Endodermal cell (in vitro differentiated cells): ENCODE data around the gene TTLL1. TPM values are rescaled to one million over a fixed set of nuclear protein-coding genes. Genes with fewer than 3 reads are reported as not detected.

ENCODE experiments used
- DNase-seq: peaks from one replicate; pipeline ENCODE4 v3.0.0-alpha.2; 2017
- H3K27ac ChIP-seq: 2 replicates; pipeline ENCODE4 v1.5.1; 2013; ENCODE audit warnings: mild to moderate bottlenecking, low read depth, low read length, moderate library complexity
- H3K27me3 ChIP-seq: 2 replicates; pipeline ENCODE4 v1.6.1; 2013; ENCODE audit warnings: mild to moderate bottlenecking, low read length, moderate library complexity; ENCODE audit not compliant: insufficient read depth, control insufficient read depth, poor library complexity, severe bottlenecking
- H3K36me3 ChIP-seq: 2 replicates; pipeline ENCODE4 v1.7.0; 2013; ENCODE audit warnings: mild to moderate bottlenecking, low read length, moderate library complexity; ENCODE audit not compliant: control insufficient read depth, insufficient read depth
- H3K4me1 ChIP-seq: one replicate; pipeline ENCODE4 v1.7.0; 2013; ENCODE audit warnings: low read length; ENCODE audit not compliant: control insufficient read depth, insufficient read depth
- H3K4me3 ChIP-seq: 2 replicates; pipeline ENCODE4 v1.5.1; 2013; ENCODE audit warnings: mild to moderate bottlenecking, low read length, moderate library complexity
- H3K9ac ChIP-seq: 2 replicates; pipeline ENCODE4 v1.6.1; 2013; ENCODE audit warnings: mild to moderate bottlenecking, low read length, moderate library complexity; ENCODE audit not compliant: poor library complexity, severe bottlenecking; ENCODE audit errors: extremely low read depth
- H3K9me3 ChIP-seq: 2 replicates; pipeline ENCODE4 v1.6.1; 2013; ENCODE audit warnings: mild to moderate bottlenecking, low read length, moderate library complexity; ENCODE audit not compliant: control insufficient read depth
- H3K27ac Mint-ChIP-seq: 2 replicates; pipeline ENCODE4 v1.8.0; 2020; ENCODE audit warnings: mixed read lengths
- H3K27me3 Mint-ChIP-seq: 2 replicates; pipeline ENCODE4 v1.8.0; 2021; ENCODE audit warnings: mild to moderate bottlenecking, mixed read lengths; ENCODE audit not compliant: insufficient read depth
- H3K36me3 Mint-ChIP-seq: 2 replicates; pipeline ENCODE4 v1.8.0; 2020; ENCODE audit warnings: low read depth, mixed read lengths
- H3K4me1 Mint-ChIP-seq: 2 replicates; pipeline ENCODE4 v1.8.0; 2020; ENCODE audit warnings: mixed read lengths
- H3K4me3 Mint-ChIP-seq: 2 replicates; pipeline ENCODE4 v1.8.0; 2020; ENCODE audit warnings: mild to moderate bottlenecking, moderate library complexity, mixed read lengths
- H3K9me3 Mint-ChIP-seq: 2 replicates; pipeline ENCODE4 v1.8.0; 2020; ENCODE audit warnings: mild to moderate bottlenecking, mixed read lengths
- WGBS, 2 experiments: methylation state at CpG; one replicate each; pipeline versions ENCODE4 v1.1.5 to v1.1.7; 2013; ENCODE audit warnings: missing lambda C conversion rate in 2 of 2, mixed read lengths in 1 of 2; ENCODE audit not compliant: insufficient coverage in 1 of 2, insufficient read length in 1 of 2; 5-methylcytosine and 5-hydroxymethylcytosine counted together
- total RNA-seq, 2 donors: library from RNA; stranded (reverse); fragmentation: NEBNext Ultra II Directional in 1 of 2; extraction: Animal tissue kit (Norgen Biotek cat#: 25700) in 1 of 2; gene quantifications; 2 replicates in 1 of 2; 3 replicates in 1 of 2; pipeline ENCODE4 v1.2.1, GENCODE V29; 2021
- TF ChIP-seq, protein P1 (sequence below): fragments of 200-600 bp; sonication (generic); conservative IDR thresholded peaks from 2 replicates; pipeline ENCODE4 v1.5.0; 2021; ENCODE audit warnings: antibody characterized with exemption, mild to moderate bottlenecking

The TTLL1 gene
- total RNA-seq, 2 donors from 2014 or later, result 6.9 to 10.4 TPM

DNA sequence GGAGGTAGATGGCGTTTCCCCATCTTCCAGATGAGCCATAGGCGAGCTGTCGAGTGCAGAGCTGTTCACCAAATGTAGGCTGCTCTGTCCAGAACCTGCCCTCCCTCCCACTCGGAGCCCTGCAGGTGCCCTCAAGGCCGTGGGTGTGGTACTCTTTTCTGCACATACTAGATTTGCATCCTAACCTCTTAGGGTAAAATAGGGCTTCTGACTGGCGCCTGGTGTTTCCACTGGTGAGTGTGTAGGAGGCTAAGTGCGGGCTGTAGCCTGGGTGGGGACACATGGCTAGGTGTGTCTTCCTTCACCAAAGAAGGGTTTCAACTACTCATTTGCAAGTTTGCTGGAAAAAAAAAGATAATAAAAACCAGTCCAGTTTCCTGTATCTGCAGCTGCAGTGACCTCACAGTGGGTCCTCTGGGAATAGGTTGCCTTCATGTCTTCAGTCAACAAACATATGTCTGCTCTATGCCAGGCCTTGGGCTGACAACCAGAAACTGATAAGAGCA lies 29.8 kb upstream of the TTLL1 start:
- TF ChIP-seq, protein P1, sequence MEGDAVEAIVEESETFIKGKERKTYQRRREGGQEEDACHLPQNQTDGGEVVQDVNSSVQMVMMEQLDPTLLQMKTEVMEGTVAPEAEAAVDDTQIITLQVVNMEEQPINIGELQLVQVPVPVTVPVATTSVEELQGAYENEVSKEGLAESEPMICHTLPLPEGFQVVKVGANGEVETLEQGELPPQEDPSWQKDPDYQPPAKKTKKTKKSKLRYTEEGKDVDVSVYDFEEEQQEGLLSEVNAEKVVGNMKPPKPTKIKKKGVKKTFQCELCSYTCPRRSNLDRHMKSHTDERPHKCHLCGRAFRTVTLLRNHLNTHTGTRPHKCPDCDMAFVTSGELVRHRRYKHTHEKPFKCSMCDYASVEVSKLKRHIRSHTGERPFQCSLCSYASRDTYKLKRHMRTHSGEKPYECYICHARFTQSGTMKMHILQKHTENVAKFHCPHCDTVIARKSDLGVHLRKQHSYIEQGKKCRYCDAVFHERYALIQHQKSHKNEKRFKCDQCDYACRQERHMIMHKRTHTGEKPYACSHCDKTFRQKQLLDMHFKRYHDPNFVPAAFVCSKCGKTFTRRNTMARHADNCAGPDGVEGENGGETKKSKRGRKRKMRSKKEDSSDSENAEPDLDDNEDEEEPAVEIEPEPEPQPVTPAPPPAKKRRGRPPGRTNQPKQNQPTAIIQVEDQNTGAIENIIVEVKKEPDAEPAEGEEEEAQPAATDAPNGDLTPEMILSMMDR, result no peak
- no peaks in the 10 kb centered on the region for H3K27me3 Mint-ChIP-seq
- 80 to 92% methylated on average over 5 to 7 of the region's 7 CpGs for WGBS, 2 experiments

DNA sequence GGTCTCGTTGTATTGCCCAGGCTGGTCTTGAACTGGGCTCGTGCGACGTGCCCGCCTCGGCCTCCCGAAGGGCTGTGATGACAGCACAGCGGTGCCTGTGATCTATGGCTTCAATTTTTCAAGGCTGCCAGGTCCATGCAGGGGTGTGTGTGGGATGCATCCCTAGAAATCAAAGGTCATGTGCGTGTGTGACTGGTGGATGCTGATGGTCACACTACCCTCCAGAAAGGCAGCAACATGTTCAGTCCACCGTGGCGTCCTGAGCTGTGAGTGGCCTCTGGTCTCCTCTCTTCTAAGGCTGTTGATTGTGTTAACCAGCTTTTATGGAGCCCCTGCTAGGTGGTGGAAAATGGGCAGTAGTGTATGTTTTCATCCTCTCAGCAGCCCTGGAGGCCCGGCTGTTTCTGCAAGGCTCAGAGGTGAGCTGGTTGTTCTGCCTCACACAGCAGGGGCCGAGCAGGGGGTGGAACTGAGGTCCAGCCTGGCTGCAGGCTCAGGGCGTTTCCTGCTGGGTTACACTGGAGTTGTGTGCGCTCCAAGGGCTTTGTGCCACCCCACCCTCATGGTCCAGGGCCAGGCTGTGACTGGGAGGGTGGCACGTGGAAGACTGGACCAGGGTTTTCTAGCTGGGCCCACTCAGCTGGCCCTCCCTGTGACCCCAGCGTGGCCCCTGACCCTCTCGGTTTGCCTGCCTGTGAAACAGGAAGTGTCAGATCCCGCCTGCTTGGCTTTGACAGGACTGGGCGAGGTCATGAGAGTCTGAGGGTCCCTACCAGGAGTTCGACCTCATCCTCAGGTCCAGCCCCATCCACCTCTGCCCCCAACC lies 29.0 kb upstream of the TTLL1 start:
- Mint-ChIP-seq H3K4me3 (no peak overlapping the region), H3K4me1 (peaks cover 14% of the 10 kb centered on the region), H3K9me3 (no peaks in the 10 kb centered on the region), H3K27ac (no peak overlapping the region), H3K27me3 (peaks cover 2% of the 10 kb centered on the region), H3K36me3 (peaks cover 7% of the 10 kb centered on the region)
- Histone ChIP-seq H3K9ac (no peak overlapping the region), H3K27me3 (no peaks in the 10 kb centered on the region), H3K4me1 (no peaks in the 10 kb centered on the region), H3K36me3 (no peaks in the 10 kb centered on the region), H3K4me3 (no peak overlapping the region), H3K9me3 (no peaks in the 10 kb centered on the region), H3K27ac (no peak overlapping the region)
- TF ChIP-seq, protein P1, result no peak
- 72 to 86% methylated on average over 9 to 21 of the region's 21 CpGs for WGBS, 2 experiments
- DNase-seq, result no peak

More for the DNA sequence above, 29.8 kb upstream of the TTLL1 start:
- Mint-ChIP-seq H3K4me3 (no peak overlapping the region), H3K4me1 (peaks cover 8% of the 10 kb centered on the region), H3K36me3 (peaks cover 7% of the 10 kb centered on the region), H3K27ac (no peak overlapping the region), H3K9me3 (no peaks in the 10 kb centered on the region)
- H3K9me3 ChIP-seq, result no peaks in the 10 kb centered on the region
- no peak overlapping the region for H3K4me3 ChIP-seq
- H3K9ac ChIP-seq, result no peak overlapping the region
- no peak for DNase-seq
- H3K4me1 ChIP-seq, result no peaks in the 10 kb centered on the region
- no peak overlapping the region for H3K27ac ChIP-seq
- H3K36me3 ChIP-seq, result no peaks in the 10 kb centered on the region
- H3K27me3 ChIP-seq, result no peaks in the 10 kb centered on the region

DNA sequence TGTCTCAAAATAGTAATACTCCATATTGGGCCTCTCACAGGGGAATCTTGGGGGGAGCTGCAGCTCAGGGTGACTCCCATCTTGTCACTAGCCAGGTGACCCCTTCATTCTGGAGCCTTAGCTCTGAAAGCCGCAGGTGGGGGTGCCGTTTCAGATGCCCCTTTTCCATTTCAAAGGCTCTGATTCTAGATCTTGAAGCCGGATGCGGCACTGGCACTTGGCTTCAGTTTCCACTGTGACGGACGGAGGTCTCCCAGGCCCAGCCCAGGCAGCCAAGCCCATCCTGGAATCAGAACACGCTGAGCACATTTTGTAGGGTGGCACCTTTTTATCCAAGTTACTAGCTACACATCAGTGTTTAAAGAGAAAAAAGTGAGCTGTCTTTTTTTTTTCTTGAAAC lies 27.7 kb upstream of the TTLL1 start:
- Mint-ChIP-seq H3K36me3 (peaks cover 7% of the 10 kb centered on the region), H3K27ac (no peak overlapping the region), H3K9me3 (no peaks in the 10 kb centered on the region), H3K27me3 (peaks cover 12% of the 10 kb centered on the region), H3K4me1 (peaks cover 16% of the 10 kb centered on the region), H3K4me3 (no peak overlapping the region)
- WGBS, 2 experiments, result 89 to 92% methylated on average over 3 to 7 of the region's 7 CpGs
- Histone ChIP-seq H3K9ac (no peak overlapping the region), H3K9me3 (no peaks in the 10 kb centered on the region), H3K4me3 (no peak overlapping the region), H3K4me1 (no peaks in the 10 kb centered on the region), H3K36me3 (no peaks in the 10 kb centered on the region), H3K27me3 (peaks cover 8% of the 10 kb centered on the region), H3K27ac (no peak overlapping the region)
- DNase-seq, result no peak
- TF ChIP-seq, protein P1, result no peak
